ENCODE measurements around the gene ZNF101.
"Not testable (repeated sequence)": the region's sequence is repeated elsewhere in the genome, so short reads cannot be mapped to it uniquely, and the experiment has no call there.

ZNF101 gene

DNA sequence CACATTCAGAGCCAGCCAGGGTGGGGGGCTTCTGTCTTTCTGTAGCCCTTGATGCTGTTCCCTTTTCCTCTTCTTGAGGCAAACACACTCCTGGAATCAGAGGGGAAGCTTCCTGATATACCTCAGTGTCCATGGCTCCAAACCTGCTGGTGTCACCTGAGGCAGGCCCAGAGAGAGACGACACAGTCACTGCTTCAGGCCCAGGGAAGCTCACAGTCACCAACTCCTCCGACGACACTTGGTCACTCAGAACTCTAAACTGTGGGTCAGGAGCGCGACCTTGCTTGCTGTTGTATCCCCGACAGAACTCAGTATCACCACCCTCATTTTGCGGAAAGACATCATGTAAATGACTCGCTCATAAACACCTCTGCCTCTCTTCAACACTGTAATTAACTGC, 6.3 kb upstream of the ZNF101 start:
- TF ChIP-seq, protein P1, sequence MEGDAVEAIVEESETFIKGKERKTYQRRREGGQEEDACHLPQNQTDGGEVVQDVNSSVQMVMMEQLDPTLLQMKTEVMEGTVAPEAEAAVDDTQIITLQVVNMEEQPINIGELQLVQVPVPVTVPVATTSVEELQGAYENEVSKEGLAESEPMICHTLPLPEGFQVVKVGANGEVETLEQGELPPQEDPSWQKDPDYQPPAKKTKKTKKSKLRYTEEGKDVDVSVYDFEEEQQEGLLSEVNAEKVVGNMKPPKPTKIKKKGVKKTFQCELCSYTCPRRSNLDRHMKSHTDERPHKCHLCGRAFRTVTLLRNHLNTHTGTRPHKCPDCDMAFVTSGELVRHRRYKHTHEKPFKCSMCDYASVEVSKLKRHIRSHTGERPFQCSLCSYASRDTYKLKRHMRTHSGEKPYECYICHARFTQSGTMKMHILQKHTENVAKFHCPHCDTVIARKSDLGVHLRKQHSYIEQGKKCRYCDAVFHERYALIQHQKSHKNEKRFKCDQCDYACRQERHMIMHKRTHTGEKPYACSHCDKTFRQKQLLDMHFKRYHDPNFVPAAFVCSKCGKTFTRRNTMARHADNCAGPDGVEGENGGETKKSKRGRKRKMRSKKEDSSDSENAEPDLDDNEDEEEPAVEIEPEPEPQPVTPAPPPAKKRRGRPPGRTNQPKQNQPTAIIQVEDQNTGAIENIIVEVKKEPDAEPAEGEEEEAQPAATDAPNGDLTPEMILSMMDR (IDR thresholded peaks at IDR 0.05; ENCODE audit: extremely low read depth, missing control alignments), result no peak
- no peak for DNase-seq (ENCODE audit: low spot score)

DNA sequence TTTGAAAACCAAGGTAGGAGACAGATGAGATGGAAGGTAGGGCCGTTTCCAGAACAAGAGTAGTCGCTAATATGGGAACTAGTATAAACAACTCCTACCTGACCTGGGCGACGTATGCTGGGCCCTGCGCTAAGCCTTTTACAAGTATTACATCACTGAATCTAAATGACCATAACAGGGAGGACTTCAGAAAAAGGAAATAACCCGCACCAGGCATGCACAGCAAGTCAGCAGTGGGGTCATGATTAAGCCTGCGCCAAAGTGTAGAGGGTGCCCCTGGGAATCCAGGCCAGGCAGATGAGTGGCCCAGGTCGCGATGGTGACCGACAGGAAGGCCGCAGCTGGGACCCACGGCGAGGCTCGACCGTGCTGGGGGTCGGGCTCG, 5.8 kb upstream of the ZNF101 start:
- no peak for DNase-seq (ENCODE audit: low spot score)
- TF ChIP-seq, protein P1 (IDR thresholded peaks at IDR 0.05; ENCODE audit: extremely low read depth, missing control alignments), result no peak

GRCh38 chr19:19663256-19664120, 5.2 kb upstream of the ZNF101 start, which contains the start of gene ATP13A1:
Gene ATP13A1, minus strand, starts transcription at chr19:19663676. Its CDS starts 10 bp downstream, at chr19:19663666.
- peak; percentile 91 for DNase-seq (ENCODE audit: low spot score)
- TF ChIP-seq, protein P1 (IDR thresholded peaks at IDR 0.05; ENCODE audit: extremely low read depth, missing control alignments), result no peak

- not testable (repeated sequence) for DNase-seq (ENCODE audit: low spot score)
These were observed 3.2 kb upstream of the ZNF101 start for GRCh38 chr19:19665420-19665948.

DNA sequence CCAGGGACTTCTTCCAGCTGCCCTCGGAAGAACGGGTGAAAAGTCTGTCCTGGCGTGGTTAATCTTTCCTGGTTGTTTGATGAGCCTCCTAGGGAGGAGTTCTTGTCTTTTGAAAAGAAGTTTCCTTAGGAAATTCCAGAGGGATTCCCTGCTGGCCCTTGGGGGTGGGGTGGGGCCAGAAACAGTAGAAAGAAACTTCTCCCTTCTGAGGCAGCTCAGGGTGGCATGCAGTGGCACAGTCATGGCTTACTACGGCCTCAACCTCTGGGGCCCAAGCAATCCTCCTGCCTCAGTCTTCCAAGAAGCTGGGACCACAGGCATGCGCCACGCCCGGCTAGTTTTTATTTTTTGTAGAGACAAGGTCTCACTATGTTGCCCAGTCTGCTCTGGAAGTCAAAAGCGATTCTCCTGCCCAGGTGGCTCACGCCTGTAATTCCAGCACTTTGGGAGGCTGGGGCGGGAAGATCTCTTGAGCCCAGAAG, 1.5 kb downstream of the ZNF101 start:
- DNase-seq (ENCODE audit: low spot score), result no peak
- TF ChIP-seq, protein P1 (IDR thresholded peaks at IDR 0.05; ENCODE audit: extremely low read depth, missing control alignments), result no peak

GRCh38 chr19:19672816-19673215, 4.2 kb downstream of the ZNF101 start:
- TF ChIP-seq, protein P1 (IDR thresholded peaks at IDR 0.05; ENCODE audit: extremely low read depth, missing control alignments), result no peak
- DNase-seq (ENCODE audit: low spot score), result no peak

DNA sequence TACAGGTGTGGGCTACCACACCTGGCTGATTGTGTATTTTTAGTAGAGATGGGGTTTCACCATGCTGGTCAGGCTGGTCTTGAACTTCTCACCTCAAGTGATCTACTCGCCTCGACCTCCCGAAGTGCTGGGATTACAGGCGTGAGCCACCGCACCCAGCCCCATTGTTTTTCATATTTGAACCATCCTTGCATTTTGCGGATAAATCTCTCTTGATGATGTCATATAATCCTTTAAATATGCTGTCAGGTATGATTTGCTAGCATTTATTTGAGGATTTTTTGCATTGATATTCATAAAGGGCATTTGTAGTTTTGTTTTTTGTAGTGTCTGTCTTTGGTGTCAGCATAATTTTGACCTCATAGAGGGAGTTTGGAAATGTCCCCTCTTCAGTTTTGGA, 5.7 kb downstream of the ZNF101 start:
- DNase-seq (ENCODE audit: low spot score), result no peak
- TF ChIP-seq, protein P1 (IDR thresholded peaks at IDR 0.05; ENCODE audit: extremely low read depth, missing control alignments), result no peak

All from GM20000 (cell line).